ENCODE data around the gene MTHFD1. TPM values are rescaled to one million over a fixed set of nuclear protein-coding genes. Genes with fewer than 3 reads are reported as not detected.
A peak's percentile ranks its signal among the peaks of the same experiment; 100 is the strongest.

The MTHFD1 gene
- total and polyA plus RNA-seq, 2 donors (not counting 3 experiments of a cell fraction or from before 2014, with no cell fraction given), result 26.3 to 114 TPM

- Histone ChIP-seq H2AFZ (ENCODE audit: low read depth, low read length) (peak within 1 kb of the TSS; percentile 81), H3K79me2 (ENCODE audit: control insufficient read depth, insufficient read depth, low read length) (peaks cover 46% of the 10 kb centered on the region), H3K27me3 (ENCODE audit: control insufficient read depth in 2 of 2, insufficient read depth in 2 of 2, low read length in 2 of 2) (no peaks in the 10 kb centered on the region), H3K36me3 (ENCODE audit: control insufficient read depth in 2 of 2, extremely low read depth in 1 of 2, insufficient read depth in 2 of 2, low read length in 2 of 2) (no peaks in the 10 kb centered on the region), H3K4me3 (replicated peaks in 1 of 3; ENCODE audit: insufficient read depth in 1 of 3, low read depth in 1 of 3, low read length in 3 of 3) (peak within 1 kb of the TSS; percentile 71 to 97 (median 93)), H4K20me1 (replicated peaks; ENCODE audit: control insufficient read depth, extremely low read depth, insufficient read depth, low read length) (peaks cover 6% of the 10 kb centered on the region), H3K4me2 (ENCODE audit: insufficient read depth, low read length) (peak within 1 kb of the TSS; percentile 92), H3K9me1 (replicated peaks; ENCODE audit: control insufficient read depth, extremely low read depth, insufficient read depth, low read length) (no peaks in the 10 kb centered on the region), H3K4me1 (ENCODE audit: control insufficient read depth, extremely low read depth, insufficient read depth, low read length) (peaks cover 38% of the 10 kb centered on the region), H3K9me3 (replicated peaks; ENCODE audit: control insufficient read depth, insufficient read depth, low read length) (no peaks in the 10 kb centered on the region), H3K9ac (replicated peaks; ENCODE audit: extremely low read depth, insufficient read depth, low read length) (peak within 1 kb of the TSS; percentile 91), H3K27ac (ENCODE audit: insufficient read depth, low read depth, low read length) (peak within 1 kb of the TSS; percentile 95)
- TF ChIP-seq MYC (IDR thresholded peaks at IDR 0.05; ENCODE audit: low read depth, low read length), result no peak
- no peak for TF ChIP-seq EZH2 (IDR thresholded peaks at IDR 0.05; ENCODE audit: borderline replicate concordance, low read depth, low read length, severe bottlenecking)
- TF ChIP-seq FOS (IDR thresholded peaks at IDR 0.05; ENCODE audit: borderline replicate concordance, insufficient read depth, low read length), result peak; percentile 41
- TF ChIP-seq, protein P1, sequence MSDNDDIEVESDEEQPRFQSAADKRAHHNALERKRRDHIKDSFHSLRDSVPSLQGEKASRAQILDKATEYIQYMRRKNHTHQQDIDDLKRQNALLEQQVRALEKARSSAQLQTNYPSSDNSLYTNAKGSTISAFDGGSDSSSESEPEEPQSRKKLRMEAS (IDR thresholded peaks at IDR 0.05; ENCODE audit: insufficient read depth, insufficient read length), result peak; percentile 82
- TF ChIP-seq, protein P2, sequence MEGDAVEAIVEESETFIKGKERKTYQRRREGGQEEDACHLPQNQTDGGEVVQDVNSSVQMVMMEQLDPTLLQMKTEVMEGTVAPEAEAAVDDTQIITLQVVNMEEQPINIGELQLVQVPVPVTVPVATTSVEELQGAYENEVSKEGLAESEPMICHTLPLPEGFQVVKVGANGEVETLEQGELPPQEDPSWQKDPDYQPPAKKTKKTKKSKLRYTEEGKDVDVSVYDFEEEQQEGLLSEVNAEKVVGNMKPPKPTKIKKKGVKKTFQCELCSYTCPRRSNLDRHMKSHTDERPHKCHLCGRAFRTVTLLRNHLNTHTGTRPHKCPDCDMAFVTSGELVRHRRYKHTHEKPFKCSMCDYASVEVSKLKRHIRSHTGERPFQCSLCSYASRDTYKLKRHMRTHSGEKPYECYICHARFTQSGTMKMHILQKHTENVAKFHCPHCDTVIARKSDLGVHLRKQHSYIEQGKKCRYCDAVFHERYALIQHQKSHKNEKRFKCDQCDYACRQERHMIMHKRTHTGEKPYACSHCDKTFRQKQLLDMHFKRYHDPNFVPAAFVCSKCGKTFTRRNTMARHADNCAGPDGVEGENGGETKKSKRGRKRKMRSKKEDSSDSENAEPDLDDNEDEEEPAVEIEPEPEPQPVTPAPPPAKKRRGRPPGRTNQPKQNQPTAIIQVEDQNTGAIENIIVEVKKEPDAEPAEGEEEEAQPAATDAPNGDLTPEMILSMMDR (IDR thresholded peaks at IDR 0.05; ENCODE audit: extremely low read depth in 1 of 2, insufficient read depth in 1 of 2, low read depth in 1 of 2, low read length in 2 of 2), result no peak
- TF ChIP-seq GATA2 (IDR thresholded peaks at IDR 0.05; ENCODE audit: insufficient read depth, insufficient read length, low read depth, low read length), result no peak
- TF ChIP-seq POLR2AphosphoS5 (IDR thresholded peaks at IDR 0.05; ENCODE audit: insufficient read depth, low read depth, low read length), result peak; percentile 89
- peak; percentile 84 for TF ChIP-seq POLR2A (IDR thresholded peaks at IDR 0.05; ENCODE audit: low read depth, low read length)
- TF ChIP-seq JUN (IDR thresholded peaks at IDR 0.05; ENCODE audit: borderline replicate concordance, insufficient read depth, insufficient read length, low read depth), result no peak
- CTCF ChIA-PET, result interaction anchor here (1.0 kb wide), 2 partner anchors 18 to 25 kb away, joined by 3 to 4 read pairs; no protein-coding TSS in a partner anchor
- BruUV-seq (replicated peaks), result no TSS peak
- intact Hi-C loops (cut with micrococcal nuclease) (loop anchor here (1.0 to 10.0 kb wide), 5 partner anchors 37 to 859 kb away; partner anchors contain the start of genes HSPA2, MTHFD1 and WDR89), dilution Hi-C loops (cut with MboI; ENCODE audit: extremely low pct_ligation_motif_present, low sequenced_read_pairs) (no loop called here)
- peak; percentile 78 for FAIRE-seq
- peak; percentile 95 for DNase-seq (ENCODE audit: low read depth, low spot score)
- POLR2A ChIA-PET, result interaction anchor here (0.6 to 1.8 kb wide), 5 partner anchors 12 to 650 kb away, joined by 3 to 11 read pairs (median 5); partner anchors contain the start of gene HSPA2
Observed at GRCh38 chr14:64503434-64504309, 115.5 kb downstream of the MTHFD1 start, which contains the start of gene ZBTB25. ZBTB25 (minus strand) TSS chr14:64503838; CDS start chr14:64490533, 13,305 bp downstream.

Measured in endothelial cell of umbilical vein (primary cell).